ENCODE results near the gene PKNOX2.

PKNOX2 gene

DNA sequence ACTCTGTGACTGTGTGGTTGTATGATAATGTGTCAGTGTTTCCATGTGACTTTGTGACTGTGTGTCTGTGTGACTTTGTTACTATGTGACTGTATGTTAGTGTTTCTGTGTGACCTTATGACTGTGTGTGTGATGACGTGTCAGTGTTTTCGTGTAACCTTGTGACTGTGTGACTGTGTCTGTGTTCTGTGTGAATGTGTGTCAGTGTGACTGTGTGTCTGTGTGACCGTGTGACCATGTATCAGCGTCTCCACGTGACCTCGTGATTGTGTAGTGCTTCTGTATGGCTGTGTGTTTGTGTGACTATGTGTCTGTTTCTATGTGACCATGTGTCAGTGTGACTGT lies 9.5 kb upstream of the PKNOX2 start:
- no peak for DNase-seq

DNA sequence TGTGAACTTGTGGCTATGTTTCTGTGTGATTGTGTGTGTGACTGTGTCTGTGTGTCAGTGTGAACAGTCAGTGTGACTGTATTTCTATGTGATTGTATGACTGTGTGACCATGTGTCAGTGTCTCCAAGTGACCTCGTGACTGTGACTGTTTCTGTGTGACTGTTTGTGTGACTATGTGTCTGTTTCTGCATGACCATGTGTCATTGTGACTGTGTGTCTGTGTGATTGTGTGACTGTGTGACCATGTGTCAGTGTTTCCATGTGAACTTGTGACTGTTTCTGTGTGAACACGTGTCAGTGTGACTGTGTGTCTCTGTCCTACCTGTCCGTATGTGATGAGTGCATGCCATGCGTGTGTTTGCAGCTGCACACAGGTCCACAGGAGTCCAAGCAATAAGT lies 8.8 kb upstream of the PKNOX2 start:
- no peak for DNase-seq

DNA sequence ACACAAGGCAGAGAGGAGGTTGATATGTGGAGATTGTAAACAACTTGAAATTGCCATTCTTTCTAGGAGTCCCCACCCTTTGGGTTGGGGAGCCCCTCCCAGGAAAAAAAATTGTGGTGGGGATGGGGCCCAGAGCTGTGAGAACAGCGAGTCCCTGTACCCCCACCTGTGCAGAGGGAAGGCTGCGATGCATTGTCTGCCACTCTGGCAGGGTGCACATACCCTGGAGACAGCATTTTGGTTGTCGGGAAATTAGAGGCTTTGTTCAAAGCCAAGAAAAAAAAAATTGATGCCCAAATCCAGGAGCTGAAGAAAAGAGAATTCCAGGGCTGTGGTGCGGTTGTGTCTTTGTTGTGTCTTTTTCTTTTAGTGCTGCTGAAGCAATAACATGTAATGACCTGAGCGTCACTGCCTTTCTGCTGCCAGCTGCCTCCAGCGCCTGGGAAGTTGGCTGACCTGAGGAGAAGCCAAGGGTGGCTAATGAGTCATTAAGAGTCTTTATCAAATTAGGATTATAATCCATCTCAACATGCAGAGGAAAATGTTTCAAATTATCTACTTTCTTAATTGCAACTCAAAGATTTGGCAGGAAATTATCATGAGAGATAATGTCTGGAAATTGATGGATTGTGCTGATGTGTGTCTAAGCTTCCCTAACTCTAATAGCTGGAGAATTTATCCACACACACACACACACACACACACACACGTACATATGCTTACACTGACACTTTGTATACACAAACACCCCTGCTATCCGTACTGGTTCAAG lies 8.0 kb upstream of the PKNOX2 start:
- DNase-seq, result no peak

DNA sequence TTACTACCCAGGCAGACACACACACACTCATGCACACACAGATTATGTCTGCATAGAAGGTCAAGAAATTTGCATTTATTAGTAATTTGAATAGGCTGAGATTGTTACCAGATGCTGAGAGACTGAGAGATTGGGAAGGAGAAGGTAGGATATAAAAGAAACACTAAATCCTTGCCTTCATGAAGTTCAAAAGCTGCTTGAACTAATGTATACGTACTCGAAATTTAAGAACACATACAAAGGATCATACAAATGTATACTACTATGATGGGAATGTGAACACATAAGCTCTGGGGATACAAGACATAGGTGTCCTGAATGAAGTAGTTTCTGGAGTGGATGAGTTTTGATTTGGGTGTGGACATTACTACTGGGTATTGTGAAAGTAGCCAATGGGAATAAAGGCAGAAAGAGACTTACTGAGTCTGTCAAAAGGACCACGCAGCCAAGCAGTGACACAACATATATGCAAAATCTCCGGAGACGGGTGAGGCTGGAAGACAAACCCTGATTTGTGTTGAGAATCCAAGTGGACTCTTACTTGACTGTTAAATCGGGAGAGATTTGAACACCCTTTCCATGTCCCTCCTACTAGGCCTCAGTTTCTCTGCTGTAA lies 7.3 kb upstream of the PKNOX2 start:
- DNase-seq, result no peak

DNA sequence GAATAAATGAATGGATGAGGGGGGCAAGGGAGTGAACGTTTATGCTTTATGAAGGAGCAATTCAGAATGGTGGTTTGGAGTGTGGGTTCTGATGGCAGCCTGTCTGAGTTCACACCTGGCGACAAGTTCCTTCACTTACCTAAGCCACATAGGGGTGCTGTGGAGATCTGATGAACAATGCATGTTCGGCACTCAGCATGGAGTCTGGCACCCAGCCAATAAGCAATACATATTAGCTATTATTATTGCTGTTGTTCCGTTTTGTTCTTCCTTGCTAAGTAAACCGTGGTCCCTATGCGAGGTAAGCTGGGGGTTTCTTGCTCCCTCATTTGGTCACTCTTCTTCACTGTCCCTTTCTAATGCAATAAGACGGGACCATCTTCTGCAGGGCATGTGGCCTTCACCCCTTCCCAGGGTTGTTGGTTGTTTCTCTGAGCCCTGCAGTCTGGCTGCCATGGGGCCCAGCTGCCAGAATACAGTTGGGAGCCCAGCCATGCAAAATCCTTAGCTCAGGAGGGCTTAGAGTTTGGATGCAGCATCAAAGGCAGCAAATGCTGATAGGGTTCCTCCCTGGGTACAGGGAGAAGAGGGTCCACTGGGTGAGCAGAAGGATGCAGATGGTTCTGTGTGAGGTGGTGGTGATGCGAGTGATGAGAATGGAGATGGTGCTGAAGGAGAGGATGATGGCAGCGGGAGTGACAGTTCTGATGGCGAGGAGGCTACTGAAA lies 6.4 kb upstream of the PKNOX2 start:
- no peak for DNase-seq

DNA sequence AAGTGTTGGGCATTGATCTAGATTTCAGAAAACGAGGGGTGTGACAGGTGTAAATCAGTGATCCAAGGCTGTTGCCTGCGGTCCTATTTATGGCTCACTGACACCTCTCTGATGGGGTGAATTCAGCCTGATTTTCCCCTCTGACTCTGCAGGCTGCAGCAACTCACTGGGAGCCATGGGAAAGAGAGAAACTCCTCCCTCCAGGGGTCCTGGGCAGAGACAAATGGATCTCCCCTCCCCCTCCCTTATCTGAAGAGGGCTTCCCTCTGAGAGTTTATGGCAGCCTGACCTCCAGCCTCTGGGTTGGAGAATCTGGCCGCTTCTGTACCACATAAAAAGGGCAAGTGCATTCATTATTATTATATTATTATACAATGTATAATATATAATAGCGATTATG lies 1.8 kb upstream of the PKNOX2 start:
- DNase-seq, result no peak

DNA sequence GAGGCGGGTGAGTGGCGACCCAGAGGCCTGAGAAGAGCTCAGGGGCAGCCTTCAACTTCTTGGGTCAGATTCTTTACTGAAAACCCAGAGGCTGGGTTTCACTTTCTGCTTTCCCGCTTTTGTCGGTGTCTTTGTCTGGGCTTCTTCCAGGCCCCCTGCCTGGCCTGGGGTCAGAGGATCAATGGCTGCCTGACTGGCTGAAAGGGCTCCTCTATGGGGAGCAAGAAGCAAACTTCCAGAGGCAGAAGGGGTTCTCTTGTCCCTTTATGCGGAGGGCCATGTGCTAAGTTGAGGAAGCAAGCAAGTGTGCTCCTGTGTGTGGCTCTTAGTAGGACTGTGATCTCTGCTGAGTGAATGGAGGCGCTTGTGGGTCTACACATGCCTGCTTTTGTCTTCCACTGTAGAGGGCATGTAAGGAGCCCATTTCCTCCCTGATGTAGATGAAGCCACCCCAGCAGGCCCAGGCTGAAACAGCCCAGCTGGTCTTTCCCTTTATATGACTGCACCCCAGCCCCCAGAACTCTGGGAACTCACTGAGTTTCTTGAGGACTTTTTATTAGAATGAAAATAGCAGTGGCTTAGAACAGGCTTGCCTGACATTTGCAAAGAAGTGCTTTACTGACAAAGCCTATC lies 1.0 kb upstream of the PKNOX2 start:
- DNase-seq, result no peak

DNA sequence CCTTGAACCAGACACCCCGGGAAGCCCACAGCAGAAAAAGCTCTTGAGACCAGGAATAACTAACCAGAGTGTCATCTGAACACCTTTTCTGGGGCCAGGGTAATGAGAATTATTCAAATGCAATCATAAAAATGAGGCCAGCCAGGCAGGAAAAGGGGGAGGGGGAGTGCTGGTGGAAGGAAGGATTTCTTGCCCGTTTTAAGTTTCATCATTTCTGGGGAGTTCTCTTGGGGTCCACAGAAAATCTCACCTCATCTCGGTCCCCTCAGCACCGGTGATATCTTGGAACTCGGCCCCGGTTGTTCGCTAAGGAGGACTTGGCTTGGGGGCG lies 495 bp upstream of the PKNOX2 start:
- DNase-seq, result no peak

DNA sequence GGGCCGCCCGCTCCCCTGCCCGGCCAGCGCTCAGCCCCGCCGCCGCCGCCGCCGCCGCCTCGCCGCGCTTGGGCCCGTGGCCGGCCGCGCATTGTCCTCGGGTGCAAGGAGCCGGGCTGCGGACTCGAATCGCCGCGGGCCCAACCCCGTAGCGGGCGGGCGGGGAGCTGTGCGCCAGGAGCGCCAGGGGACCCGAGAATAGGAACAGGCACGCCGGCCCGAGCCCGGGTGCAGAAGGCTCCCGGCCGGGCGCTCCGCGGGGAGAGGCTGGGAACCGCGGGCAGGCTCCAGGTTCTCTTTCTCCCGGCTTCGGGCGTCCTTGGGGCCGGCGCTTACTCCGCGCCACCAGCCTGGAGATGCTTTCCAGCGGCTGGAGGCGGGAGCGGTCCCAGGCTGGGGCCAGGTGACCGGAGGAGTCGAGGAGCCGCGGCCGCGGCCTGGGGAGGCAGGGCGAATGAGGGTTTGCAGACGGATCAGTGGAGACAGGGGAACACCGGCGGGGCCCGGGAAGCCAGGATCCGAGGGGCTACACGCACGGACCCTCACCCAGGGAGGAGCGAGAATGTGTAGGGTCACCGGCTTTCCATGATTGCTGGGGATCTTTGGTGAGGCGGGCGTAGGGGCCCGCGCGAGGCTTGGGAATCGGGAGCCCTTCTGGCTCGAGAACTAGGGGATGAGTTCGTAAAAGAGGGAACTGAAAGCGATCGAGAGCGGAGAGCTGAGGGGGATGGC lies 726 bp downstream of the PKNOX2 start:
- no peak for DNase-seq

DNA sequence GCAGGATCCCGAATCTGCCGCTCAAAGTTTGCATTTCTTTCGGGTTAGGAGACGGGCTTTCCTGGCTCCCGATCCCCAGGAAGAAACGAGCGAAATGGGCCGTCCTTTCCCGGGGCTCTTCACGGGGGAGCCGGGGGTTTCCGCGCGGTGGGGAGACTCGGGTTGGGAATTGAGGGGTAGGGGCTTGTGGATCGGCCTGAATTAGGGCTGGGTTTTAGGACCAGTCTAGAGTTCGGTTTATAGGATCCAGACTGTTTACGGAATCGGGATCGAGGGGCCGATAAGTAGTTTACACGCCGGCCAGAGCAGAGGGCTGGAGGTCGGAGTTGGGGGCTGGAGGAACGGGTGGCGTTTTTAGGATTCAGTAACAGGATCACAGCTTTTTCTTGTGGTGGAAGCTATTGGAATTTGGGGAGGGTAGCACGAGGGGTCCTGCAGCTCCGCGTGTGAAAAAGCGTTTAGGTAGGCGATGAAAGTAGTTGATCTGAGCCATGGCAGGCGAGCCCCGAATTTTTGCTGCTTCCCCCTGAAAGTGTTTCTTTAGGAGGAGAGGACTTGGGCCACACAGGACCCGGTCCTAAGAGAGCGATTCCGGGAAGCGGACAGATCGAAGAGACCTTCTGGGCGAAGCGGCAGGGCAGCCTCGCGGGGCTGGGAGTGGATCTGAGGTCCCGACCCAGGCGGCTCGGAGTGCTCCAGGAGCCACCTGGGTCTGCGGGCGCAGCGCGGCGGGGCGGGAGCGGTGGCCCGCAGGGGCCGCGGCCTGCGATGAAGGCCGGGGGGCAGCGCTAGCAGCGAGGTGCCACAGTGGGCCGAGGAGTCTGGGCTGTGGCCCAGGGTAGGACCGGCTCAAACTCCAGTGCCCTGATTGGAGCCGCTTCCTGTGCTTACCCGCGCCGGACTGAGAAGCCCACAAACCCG lies 1.6 kb downstream of the PKNOX2 start:
- no peak for DNase-seq

DNA sequence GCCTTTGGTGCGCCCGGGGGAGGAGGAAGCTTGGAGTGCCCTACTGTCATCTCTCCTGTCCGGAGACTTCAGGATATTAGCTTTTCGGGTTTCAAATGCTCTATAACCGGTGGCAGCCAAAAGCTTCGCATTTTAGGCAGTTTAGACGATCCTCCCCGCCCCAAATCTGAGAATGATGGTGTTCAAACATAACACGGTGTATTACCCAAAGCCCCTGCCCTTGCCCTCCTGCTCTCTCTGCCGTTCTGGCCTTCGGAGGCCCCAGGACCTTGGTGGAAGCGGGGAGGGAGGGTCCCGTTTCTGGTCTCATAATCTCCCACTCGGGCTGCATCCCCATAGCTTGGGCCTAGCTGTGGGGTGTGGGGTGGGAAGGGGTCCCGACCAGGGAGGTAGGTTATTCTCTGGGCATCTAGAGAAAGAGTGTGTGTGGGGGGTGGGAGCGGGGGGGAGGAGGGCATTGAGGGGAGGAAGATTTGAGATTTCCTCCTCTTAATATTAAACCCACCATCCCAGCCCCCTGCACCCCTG lies 2.3 kb downstream of the PKNOX2 start:
- no peak for DNase-seq

DNA sequence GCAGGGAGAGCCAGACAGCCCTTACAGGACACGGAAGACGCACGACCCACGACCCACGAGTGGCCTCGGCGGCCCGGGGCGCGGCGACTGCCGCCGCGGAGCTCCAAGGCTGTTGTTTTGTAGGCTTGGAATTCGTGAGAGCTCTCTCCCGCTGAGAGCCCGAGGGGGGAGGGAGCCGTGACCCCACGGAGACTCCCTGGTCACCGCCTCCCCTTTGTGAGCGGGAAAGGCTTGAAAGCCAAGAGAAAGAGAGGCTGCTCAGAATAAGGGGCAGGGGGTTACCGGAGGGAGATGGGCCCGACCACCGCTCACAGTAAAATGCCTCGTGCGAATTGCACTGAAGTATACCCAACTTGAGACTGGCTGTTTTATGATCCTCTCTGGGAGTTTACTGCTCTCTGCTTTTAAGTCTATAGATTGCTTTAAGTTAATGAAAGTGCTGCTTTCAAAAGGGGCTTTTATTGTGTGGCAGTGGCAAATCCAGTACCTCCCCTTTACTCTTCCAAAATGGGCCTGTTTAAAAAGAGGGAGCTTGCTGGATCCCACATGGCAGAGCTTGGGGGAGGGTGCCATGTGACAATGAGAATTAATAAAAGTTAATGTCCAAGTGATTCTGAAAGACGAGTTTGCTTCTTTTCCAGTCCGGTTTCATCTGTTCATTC lies 2.9 kb downstream of the PKNOX2 start:
- DNase-seq, result no peak

DNA sequence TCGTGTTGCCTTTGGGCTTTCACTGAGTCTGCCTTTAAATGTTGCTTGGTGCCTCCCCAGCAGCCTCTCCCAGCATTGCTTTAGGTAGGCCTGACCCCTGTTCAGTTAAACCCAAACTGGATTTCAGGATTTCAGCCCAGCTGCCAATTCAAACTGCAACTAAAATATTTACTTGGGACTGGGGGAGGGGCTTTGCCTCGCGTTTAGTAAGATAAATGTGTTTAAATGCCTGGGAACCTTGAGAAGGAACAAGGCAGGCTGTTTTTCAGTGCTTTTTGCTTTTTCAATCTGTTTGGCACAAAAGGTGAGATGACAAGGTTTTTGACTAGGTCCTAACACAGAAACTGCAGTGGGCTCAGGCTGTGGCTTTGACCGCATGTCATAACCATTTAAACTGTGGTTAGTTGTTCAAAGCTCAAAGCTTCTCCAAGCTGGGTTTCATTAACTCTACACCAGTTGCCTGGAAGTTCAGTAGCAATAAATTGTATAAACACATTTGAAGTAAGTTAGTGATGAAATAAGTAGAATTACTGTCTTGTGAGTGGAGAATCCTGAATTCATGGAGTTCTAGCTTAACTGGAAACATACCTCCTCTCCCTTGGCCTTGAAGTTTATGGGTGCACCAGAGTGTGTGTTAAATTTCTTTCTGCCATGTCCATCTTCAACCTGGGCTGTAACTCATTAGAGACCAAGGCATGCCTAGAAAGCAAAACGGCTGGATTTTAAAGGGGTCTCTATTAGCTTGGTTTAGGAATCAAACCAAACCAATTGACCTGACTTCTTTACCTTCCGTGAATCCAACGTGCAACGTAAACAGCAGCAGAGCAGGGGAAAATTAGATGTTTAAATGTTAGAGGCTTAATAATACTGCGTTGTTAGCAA lies 3.6 kb downstream of the PKNOX2 start:
- DNase-seq, result no peak

DNA sequence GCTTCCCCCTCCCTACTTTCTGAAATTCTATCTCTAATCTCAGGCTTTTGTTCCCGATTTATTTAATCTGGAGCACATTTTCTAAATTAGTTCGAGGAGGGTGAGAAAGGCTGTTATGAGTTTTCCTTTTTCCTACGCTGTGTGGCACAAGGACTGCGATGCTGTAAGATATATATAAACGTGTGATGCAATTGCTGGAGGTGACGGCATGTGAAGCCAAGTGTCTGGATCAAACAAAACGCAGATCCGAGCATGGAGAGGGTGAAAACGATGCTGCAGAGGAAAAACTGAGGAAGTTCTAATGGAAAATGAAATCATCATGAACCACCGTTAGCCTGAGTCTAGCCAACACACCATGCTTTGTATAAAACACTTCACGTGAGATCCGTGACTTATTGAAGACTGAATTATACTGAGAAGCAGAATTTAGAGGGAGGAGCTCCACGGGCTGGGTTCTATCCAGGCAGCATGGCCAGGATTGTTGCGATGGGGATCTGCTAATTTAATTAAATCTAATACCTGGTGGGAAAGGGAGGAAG lies 4.4 kb downstream of the PKNOX2 start:
- no peak for DNase-seq

DNA sequence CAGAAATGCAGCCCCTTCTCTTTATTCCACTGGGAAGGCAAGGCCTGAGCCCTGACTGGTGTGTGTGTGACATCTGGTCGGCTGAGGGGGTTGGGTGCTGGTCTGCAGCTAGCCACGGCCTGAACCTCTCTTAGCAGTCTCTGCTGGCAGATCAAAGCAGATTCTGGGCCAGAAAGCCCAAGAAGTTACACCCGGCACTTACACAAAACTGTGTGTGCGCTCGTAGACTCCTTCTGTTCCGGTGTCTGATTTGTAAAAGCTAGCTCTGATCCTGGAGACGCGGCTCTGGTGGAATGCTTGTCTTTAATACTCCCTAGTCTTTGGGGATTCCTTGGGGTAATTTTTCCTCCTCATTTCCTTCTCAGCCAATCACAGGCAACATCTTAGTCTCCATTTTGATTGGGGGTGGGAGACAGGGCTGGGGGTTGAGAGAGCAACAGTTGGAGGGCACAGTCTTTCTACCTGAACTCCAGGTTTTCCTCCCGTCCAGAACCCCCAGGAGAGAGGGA lies 5.5 kb downstream of the PKNOX2 start:
- DNase-seq, result no peak

DNA sequence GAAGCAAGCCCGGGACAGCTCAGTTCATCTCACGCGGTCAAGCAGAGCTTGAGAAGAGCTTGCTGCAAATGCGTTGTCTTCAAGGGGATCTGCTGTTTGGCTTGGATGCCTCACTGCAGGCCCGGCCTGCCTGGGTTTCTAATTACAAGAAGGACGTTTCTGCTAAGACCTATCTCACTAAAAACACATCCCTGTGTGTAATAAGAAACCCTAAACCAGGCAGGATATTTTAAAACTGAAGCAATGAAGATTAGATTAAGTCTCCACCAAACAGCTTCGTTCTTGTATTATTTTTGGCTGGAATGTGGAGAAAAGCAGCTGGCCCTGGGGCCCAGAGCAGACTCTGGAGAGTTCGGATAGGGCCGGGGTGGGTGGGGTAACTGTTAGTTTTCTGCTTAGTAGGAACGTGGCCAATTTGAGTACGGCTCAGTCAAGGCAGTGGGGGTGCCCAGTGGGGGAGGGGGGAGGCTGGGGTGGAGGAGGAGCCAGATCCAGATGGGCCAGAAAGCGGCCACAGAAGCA lies 6.0 kb downstream of the PKNOX2 start:
- no peak for DNase-seq

DNA sequence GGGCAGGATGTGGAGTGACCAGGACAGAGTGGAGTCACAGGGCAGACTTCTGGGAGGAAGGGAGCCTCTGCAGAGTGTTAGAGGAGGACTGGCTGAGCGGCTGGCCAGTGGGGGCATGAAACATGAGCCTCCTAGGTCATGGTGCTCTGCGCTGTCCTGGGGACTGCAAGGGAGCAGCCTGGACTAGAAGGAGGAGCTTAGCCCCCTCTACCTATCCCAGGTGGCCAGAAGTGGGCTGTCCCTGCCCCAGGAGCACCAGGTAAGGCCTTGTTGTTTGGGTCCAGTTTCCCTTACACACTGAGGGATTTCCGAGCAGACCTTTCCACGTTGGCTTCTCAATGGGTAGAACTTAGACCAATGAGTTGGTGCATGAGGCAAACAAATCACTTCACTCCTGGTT lies 7.4 kb downstream of the PKNOX2 start:
- no peak for DNase-seq

DNA sequence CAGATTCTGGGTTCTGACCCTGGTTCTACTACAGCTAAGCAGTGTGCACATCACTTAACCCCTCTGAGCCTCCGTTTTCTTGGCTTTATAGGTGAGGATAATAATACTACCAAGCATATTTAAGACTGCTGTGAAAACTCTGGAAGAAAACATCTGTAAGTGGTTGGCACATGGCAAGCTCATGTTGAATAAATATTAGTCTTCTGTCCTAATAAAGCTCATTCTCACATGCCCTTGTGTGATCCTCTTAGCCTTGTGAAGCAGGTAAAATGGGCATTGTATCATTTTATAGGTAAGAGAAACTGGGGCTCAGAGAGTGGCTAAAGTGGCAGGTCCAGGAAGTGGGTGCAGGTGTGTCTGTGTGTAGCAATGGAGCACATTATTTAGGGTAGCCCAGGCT lies 8.5 kb downstream of the PKNOX2 start:
- DNase-seq, result no peak

DNA sequence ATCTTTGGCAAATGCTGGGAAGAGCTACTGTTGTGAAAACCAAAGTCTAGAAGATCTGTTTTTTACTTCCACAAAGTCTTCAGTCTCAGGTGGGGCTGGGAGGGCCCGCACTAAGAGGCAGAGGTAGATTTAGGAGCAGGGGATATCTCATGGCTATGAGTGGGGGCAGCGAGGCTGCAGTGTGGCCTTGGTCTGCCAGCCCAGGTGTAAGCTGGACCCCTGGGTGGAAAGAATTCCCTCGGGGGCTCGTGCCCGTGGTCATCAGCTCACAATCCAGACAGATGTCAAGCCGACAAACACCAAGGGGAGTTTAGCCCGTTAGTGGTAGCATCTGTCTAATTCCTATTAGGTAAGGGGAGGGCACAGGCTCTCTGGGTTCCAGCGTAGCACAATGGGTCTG lies 9.0 kb downstream of the PKNOX2 start:
- no peak for DNase-seq

DNA sequence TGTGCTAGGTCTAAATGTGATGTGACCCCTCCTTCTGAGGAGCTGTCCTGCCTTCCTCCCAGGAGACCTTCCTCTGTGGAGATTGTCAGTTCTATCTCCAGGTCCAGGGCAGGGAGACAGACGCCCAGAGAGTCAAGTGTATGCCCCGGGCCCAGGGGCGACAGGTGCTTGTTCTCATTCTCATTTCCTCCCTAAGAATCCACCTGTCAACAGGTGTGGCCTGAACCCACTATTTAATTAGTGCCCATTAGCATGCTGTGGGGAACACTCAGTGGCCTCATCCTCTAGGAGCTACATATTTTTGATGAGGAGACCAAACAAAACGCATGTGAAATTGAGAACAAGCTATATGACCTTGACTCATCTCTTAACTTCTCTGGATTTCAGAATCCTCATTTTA lies 9.5 kb downstream of the PKNOX2 start:
- no peak for DNase-seq

Data from NCI-H774 (cell line).